WI38 (cell line): ENCODE data around the gene DGKE.

ENCODE experiments used
- H3K4me3 ChIP-seq: 2 replicates; pipeline ENCODE4 v1.5.1; 2011; ENCODE audit warnings: low read depth, mild to moderate bottlenecking, control low read depth, low read length
- TF ChIP-seq, protein P1 (sequence below): IDR thresholded peaks from 2 replicates; pipeline ENCODE4 v1.5.1; 2012; ENCODE audit warnings: low read depth, mild to moderate bottlenecking, control low read depth, low read length

Gene DGKE

GRCh38 chr17:56807723-56808122 is 26.2 kb upstream of the DGKE start:
- TF ChIP-seq, protein P1, sequence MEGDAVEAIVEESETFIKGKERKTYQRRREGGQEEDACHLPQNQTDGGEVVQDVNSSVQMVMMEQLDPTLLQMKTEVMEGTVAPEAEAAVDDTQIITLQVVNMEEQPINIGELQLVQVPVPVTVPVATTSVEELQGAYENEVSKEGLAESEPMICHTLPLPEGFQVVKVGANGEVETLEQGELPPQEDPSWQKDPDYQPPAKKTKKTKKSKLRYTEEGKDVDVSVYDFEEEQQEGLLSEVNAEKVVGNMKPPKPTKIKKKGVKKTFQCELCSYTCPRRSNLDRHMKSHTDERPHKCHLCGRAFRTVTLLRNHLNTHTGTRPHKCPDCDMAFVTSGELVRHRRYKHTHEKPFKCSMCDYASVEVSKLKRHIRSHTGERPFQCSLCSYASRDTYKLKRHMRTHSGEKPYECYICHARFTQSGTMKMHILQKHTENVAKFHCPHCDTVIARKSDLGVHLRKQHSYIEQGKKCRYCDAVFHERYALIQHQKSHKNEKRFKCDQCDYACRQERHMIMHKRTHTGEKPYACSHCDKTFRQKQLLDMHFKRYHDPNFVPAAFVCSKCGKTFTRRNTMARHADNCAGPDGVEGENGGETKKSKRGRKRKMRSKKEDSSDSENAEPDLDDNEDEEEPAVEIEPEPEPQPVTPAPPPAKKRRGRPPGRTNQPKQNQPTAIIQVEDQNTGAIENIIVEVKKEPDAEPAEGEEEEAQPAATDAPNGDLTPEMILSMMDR = no peak
- H3K4me3 ChIP-seq = no peak overlapping the region

DNA sequence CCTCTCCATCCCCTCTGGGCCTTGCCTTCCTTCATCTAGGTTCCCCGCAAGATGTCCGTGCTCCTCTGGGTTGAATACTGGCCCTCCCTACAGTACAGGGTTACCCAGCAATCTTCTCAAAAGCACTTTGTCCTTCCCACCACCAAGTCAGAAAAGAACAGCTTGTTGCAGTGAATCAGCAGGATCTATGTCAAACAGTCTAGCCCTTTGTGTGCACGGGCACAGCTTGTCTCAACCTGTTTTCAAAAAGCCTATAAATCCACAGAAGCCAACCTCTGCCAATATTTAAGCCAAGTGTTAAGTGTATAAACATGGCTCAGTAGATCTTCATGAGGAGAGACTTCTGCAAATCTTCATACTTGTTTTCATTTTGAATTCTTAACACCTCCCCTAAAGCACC is 25.4 kb upstream of the DGKE start:
- TF ChIP-seq, protein P1 = no peak

GRCh38 chr17:56809106-56809819 is 24.7 kb upstream of the DGKE start:
- TF ChIP-seq, protein P1 = no peak
- H3K4me3 ChIP-seq = no peak overlapping the region

More for the DNA sequence above, 25.4 kb upstream of the DGKE start:
- no peak overlapping the region for H3K4me3 ChIP-seq

DNA sequence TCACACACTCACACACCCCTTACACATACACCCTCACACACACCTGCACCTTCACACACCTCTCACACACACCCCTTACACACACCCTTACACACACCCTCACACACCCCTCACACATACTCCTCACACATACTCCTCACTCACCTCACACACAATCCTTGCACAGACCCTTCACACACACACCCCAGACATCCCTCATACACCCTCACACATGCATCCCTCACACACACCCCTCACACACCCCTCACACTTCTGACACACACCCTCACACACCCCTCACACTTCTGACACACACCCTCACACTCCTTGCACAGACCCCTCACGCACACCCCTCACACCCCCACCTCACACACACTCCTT is 24.2 kb upstream of the DGKE start:
- TF ChIP-seq, protein P1 = no peak

DNA sequence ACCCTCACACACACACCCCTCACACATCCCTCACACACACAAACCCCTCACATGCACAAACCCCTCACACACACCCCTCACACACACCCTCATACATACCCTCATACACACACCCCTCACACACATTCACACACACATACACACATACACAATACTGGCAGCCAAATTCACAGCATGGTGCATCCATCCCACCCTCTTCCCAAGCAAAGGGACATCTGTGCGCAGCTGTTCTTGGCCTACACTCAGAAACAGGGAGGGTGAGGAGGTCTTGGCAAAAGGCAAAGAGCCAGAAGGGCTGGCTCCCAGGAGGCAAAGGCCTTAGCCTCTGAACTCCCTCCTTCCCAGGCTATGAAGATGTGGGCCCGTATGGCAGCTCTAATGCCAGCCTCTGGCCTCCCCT is 23.6 kb upstream of the DGKE start:
- no peak overlapping the region for H3K4me3 ChIP-seq
- TF ChIP-seq, protein P1 = no peak

More for the DNA sequence above, 24.2 kb upstream of the DGKE start:
- H3K4me3 ChIP-seq = no peak overlapping the region

DNA sequence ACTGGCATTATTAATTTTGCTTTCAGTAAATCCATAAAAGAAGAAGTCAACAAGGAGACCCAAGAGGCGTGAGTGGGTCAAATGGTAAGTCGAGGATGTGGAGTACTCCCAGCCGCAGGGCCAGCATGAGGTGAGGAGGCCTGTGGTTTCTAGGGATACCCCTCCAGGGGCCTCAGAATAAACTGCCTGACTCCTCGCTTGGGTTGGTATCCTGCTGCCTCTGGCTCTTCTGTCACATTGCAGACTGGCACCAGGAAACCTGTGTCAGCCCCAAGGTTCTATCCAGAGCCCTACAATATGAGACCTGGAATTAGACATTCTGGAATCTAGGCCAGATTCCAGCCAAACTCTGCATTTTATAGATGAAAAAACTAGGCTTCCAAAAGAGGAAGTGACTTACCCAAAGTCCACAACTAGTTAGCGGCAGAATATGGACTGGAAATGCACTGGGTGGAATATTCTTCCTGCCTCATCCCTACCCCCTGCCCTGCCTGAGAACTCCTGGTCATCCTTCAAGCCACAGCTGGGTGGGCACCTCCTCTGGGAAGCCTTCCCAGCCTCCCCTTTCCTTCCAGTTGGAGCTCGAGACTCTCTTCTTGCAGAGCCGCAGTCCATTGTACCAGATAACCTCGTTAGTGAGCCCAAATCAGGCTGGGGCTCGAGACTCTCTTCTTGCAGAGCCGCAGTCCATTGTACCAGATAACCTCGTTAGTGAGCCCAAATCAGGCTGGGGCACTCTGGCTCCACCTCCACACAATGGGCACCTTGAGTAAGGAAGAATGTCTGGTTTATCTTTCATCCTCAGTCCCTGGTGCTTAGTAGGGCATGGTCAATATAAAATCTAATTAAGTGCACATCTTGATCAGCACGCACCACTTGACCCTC is 22.8 kb upstream of the DGKE start:
- no peak overlapping the region for H3K4me3 ChIP-seq
- TF ChIP-seq, protein P1 = no peak

DNA sequence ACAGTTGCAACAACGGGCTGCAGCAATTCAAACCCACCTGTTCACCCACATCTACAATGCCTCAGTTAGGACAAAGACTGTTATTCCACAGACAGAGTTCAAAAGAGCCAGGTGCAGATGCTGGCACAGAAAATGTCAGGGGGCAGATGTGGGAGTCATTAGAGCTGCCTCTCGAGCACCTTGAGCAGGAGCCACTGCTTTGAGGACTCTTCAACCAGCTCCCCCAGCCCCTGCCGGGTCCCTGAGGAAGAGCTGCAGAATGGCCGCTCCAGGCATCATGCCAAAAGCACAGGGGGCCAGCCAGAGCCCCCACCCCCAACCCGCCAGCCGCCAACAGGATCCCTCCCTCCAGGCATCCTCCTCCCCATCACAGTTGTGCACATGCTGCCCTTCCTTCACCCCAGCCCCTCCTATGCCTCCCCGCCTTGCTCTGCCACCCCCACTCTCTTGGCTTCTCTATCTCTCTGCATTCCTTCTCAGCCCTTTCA is 21.0 kb upstream of the DGKE start:
- no peak overlapping the region for H3K4me3 ChIP-seq
- TF ChIP-seq, protein P1 = no peak
